Heart left ventricle (tissue), 13 donors: ENCODE measurements around the gene SLC17A2.

Experiments used
- POLR2A ChIP-seq, 2 donors: fragments of 450-650 bp; IDR thresholded peaks; one replicate each; pipeline ENCODE4 v1.6.1; 2017; ENCODE audit warnings: antibody characterized with exemption in 2 of 2, mild to moderate bottlenecking in 2 of 2, moderate library complexity in 2 of 2
- TF ChIP-seq, protein P1 (sequence below), 12 donors: fragments of 200-600 bp; sonication (generic) in 4 of 12; IDR thresholded peaks; one replicate each; pipeline versions ENCODE4 v1.5.0 to v1.8.0; 2018 to 2022; ENCODE audit warnings: antibody characterized with exemption in 12 of 12, mild to moderate bottlenecking in 5 of 12
- donor health status: ischemic (EF 13 %, LVEDD 7.1; RV severe dilation, severe dysfunction).
- donor health status: DM: no; HTN: yes; CAD: no.
- donor health status: DM: no; HTN: no; CAD: no.
- donor health status: ischemic (EF 25% LVEDD 6.9; RV normal size, moderate dysfunction).
- donor health status: ischemic (EF 25% LVEDD 5.7; RV mildly dilated, moderate dysfunction).
- donor health status: ischemic (EF 35%, LVEDD 5.7; RV mildly dilated, moderate dysfunction).
- donor health status: nonischemic (EF 11% LVEDD 7.7; RV severe dilation, severe dysfunction).
- donor health status: DM: yes; HTN: yes; CAD: no.
- donor health status: PGD.
- donor health status: ischemic (EF 29% LVEDD 5.4; RV normal size, mild dysfunction).
- donor health status: nonischemic (EF 23%, LVEDD 6.1; RV moderate dilation, normal function).

DNA sequence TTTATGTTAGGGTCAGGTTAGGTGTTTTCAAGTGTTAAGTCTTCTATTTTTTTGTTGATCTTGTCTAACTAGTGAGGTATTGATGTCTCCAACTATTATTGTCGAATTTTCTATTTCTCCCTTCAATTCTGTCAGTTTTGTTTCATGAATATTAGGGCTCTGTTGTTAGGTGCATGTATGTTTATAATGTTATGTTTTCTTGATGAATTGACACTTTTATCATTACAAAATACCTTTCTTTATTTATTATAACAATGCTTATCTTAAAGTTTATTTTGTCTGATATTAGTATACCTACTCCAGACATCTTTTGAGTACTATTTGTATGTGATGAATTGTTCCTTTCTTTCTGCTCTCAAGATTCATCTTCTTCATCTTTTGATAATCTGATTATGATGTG, 19.2 kb upstream of the SLC17A2 start:
- TF ChIP-seq, protein P1, sequence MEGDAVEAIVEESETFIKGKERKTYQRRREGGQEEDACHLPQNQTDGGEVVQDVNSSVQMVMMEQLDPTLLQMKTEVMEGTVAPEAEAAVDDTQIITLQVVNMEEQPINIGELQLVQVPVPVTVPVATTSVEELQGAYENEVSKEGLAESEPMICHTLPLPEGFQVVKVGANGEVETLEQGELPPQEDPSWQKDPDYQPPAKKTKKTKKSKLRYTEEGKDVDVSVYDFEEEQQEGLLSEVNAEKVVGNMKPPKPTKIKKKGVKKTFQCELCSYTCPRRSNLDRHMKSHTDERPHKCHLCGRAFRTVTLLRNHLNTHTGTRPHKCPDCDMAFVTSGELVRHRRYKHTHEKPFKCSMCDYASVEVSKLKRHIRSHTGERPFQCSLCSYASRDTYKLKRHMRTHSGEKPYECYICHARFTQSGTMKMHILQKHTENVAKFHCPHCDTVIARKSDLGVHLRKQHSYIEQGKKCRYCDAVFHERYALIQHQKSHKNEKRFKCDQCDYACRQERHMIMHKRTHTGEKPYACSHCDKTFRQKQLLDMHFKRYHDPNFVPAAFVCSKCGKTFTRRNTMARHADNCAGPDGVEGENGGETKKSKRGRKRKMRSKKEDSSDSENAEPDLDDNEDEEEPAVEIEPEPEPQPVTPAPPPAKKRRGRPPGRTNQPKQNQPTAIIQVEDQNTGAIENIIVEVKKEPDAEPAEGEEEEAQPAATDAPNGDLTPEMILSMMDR (IDR thresholded peaks at IDR 0.05) = no peak
- TF ChIP-seq POLR2A (IDR thresholded peaks at IDR 0.05) = no peak
